Suprapubic skin (tissue), 4 donors: ENCODE measurements around the gene MADD.

Source experiments
- CTCF ChIP-seq, 2 donors: fragments of 200-600 bp in 1 of 2; fragments of 450-650 bp in 1 of 2; sonication (generic) in 1 of 2; IDR thresholded peaks; one replicate each; pipeline ENCODE4 v1.5.1; 2016 to 2019; ENCODE audit warnings: antibody characterized with exemption in 2 of 2, mild to moderate bottlenecking in 1 of 2, moderate library complexity in 1 of 2
- POLR2A ChIP-seq, 2 donors: fragments of 450-650 bp; IDR thresholded peaks; one replicate each; pipeline ENCODE4 v1.6.1; 2017; ENCODE audit warnings: antibody characterized with exemption in 2 of 2, mild to moderate bottlenecking in 2 of 2, moderate library complexity in 2 of 2
- POLR2AphosphoS5 ChIP-seq, 3 donors: sonication (generic); formaldehyde crosslinking; IDR thresholded peaks; one replicate each; pipeline ENCODE4 v1.6.1; 2017; ENCODE audit warnings: antibody characterized with exemption in 3 of 3

DNA sequence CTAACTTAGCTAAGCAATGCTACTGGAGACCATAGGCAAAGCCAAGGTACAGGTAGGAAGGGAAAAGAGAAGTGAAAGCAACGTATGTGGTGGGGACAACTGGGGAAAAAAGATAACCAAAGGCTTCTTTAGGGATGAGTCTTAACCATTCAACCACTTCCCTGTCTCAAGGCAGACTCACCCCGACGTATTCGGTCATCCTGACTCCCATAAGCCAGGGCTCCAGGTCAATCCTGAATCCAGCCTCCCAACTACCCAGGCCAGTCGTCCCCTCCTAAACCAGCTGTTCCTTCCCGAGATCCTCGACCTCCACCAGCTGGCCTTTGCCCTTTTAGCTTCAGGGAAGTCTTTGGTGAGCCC, 21.6 kb upstream of the MADD start:
- TF ChIP-seq POLR2AphosphoS5 (IDR thresholded peaks at IDR 0.05): no peak
- TF ChIP-seq CTCF (IDR thresholded peaks at IDR 0.05): no peak
- TF ChIP-seq POLR2A (IDR thresholded peaks at IDR 0.05): no peak
